Transverse colon (tissue), 3 donors: Measurements from ENCODE around the gene STAT5A.

Experiments used
- CTCF ChIP-seq, 5 experiments: fragments of 200-600 bp in 3 of 5; fragments of 450-650 bp in 2 of 5; sonication (generic) in 3 of 5; IDR thresholded peaks; 1 replicate in 2 of 5; 2 replicates in 3 of 5; pipeline ENCODE4 v1.5.1; 2016 to 2017; ENCODE audit warnings: antibody characterized with exemption in 5 of 5, inconsistent platforms in 3 of 5, mild to moderate bottlenecking in 2 of 5, moderate library complexity in 1 of 5
- POLR2A ChIP-seq: fragments of 450-650 bp; IDR thresholded peaks from one replicate; pipeline ENCODE4 v1.6.1; 2016; ENCODE audit warnings: antibody characterized with exemption, mild to moderate bottlenecking, moderate library complexity

DNA sequence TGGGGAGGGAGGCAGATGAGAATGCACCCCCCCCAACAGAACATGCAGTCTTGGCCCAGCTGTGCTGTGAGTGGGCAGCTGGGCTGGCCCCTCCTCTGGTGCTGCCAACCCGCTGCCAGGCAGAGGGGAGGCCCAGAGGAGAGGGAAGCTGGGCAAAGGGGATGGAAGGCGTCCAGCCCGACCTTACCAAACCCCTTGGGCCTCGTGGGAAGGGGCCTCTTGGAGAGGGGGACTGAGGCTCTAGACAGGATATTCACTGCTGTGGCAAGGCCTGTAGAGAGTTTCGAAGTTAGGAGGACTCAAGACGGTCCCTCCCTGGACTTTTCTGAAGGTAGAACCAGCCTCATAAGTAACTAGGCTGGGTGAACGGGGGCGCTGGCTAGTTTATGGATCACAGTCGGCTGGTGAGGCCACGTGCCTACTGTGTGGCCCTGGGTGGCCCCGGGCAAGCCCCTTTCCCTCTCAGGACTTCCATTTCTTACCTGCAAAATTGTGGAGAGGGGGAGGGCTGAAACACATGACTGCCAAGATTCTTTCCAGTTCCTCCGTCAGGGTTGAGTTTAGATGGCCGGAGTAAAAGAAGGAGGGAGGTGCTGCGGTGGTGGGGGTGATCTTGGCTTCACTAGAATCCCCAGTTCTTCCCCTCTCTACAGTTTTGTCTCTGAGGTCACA, 857 bp upstream of the STAT5A start:
- TF ChIP-seq POLR2A (peak; percentile 16), CTCF (IDR thresholded peaks at IDR 0.05) (no peak)
